NCI-H2196 treated with DMSO at 0.1 percent for 48 hours (cell line): ENCODE measurements around the gene PPIF.

Experiments used
- DNase-seq: peaks from one replicate; lab custom pipeline; 2025; ENCODE audit not compliant: unreplicated experiment; lab: John Stamatoyannopoulos, UW

The PPIF gene

DNA sequence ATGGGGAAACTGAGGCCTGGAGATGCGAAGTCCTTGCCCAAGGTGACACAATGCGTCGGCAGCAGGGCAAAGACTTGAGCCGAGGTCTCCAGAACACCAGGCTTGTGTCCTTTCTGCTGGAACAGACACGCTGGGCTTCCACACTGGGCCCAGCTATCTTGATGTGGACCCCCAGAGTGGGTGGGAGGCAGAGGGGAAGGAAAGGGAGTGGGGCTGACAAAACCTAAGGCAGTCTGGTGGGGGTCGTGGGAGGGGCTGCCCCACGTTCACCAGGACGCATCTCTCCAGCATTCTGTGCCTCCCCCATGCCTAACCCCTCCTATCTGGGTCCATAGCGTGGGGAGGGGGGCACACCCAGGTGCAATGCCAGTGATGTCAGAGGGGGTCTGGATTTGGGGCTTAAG, 38.1 kb downstream of the PPIF start:
- DNase-seq: no peak

GRCh38 chr10:79385804-79386531, 38.7 kb downstream of the PPIF start:
- no peak for DNase-seq

DNA sequence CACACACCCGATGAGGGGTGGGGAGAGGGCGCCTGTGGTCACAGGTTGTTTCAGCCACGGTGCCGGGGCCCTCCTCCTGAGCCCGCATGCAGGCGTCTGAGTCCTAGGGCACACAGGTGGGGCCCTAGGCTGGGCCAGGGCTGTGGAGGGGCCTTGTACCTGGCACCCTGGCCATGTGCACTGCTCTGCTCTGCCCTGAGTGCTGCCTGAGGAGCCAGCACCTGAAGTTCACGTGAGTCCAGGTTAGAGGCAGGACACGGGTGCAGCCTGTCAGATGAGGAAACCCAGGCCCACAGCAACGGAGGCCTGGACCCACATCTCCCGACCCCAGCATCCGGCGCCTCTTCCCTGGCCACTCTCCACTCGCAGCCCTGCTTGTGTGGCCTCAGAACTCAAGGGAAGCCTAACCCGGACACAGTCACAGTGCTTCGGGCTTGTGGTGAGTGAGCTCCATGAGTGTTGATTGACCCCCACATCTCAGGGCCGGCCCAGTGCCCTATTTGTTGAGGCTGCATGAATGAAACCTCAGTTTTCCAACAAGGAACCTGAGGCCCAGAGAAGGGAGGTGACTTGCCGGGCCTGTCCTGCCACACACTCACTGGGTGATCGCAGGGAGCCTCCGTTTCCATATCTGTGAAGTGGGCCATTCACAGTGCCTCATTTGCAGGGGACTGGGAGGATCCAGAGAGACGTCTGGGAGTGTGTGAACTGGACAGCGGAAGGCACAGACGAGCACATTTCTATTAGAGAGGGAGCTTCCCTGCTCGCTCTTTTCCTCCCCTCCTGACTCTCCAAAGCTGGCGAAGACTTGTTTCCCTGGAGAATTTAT, 39.6 kb downstream of the PPIF start:
- no peak for DNase-seq

- DNase-seq: no peak
Observed at GRCh38 chr10:79387466-79387973, 40.3 kb downstream of the PPIF start.

- DNase-seq: no peak
Observed at GRCh38 chr10:79387974-79388850, 40.9 kb downstream of the PPIF start.

GRCh38 chr10:79390057-79390456, 42.8 kb downstream of the PPIF start:
- DNase-seq: no peak

DNA sequence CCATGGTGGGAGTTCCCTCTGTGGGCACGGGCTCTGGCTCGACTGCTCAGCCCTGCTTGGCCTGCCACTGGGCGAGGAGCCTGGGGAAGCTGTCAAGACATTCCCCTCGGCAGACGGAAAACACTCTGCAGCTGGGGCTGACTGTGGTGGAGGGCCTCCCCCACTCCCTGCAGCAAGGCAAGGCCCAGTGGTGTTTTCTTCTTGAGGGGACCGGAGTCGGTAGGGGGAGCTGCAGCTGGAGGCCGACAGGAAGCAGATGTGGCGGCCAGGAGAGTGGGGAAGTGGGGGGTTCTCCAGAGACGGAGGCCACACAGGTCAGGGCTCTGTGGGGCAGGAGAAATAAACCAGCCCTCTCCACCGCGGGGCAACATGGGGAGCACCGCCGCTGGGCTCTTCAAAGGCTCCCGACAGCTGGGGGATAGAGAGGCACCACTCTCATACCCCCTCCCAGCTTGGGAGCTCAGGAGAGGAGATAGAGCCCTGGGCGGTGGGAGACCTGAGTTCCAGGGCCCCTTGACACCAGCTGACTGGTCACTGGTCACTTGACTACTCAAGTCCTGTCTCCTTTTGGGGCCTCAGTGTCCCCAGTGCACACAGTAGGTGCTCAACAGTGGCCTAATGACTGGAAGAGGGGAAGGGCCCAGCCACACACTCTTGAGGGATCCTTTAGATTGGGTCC, 43.4 kb downstream of the PPIF start:
- no peak for DNase-seq

GRCh38 chr10:79391231-79392019, 44.2 kb downstream of the PPIF start:
- no peak for DNase-seq

- no peak for DNase-seq
Observed at GRCh38 chr10:79392020-79392398, 44.7 kb downstream of the PPIF start.

- DNase-seq: no peak
Observed at GRCh38 chr10:79392506-79393176, 45.4 kb downstream of the PPIF start.

DNA sequence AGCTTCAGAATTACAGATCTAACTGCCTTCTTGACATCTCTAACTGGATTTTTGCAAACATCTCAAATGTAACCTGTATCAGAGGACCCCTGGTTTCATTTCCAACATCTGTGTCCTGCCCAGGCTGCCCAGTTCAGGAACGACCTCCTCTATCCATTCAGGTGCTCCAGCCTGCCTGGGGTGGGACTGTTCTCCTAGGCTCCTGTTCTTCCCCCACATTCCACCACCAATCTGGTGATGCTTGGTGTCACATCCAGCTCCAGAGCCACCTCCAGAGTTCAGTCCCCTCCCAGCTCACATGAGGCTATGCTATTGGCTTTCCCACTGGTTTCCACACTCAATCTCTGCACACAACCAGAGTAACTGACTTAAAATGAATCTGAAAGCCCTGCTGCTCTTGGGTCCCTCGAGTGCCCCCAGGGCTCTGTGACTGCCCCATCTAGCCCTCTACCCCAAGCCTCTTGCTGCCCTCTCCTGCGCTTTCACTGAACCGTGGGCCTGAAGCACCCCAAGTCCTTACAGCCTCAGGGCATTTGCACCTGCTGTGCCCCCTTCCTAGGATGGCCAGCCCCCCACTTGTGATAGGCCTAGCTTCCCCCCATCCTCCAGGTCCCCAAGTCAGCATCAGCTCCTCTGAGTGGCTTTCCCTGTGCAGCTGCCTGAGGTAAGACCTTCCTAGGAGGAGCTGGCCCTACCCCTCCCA, 46.1 kb downstream of the PPIF start:
- no peak for DNase-seq

DNA sequence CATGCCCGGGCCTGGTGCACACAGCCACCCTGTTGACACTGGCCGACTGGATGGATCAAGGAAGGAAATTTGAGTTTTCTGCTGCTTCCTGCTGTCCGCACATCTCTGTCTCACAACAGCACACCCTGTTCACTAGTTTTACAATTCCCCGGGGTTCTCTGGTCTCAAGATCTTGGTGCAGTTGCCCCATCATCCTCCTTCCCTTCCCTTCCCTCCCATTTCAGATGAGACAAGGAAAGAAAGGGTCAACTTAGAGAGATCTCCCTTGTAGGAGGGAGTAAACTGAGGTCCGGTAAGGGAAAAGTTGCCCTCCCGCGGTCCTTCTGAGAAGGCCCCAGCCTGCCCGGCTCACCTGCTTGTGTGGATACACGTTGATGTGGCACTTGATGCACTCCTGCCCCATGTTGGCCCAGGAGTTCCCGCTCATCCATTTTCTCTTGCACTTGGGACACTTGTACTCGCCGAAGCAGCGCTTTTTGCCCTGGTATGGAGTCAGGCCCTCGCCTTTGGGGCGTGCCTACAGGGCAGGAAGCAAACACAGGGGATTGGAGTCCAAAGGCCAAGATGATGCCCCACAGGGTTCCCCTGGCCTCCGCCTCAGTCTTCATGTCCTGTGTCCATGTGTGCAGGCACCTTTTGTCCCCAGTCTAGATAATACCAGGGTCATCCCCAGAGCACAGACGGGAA, 46.8 kb downstream of the PPIF start:
- DNase-seq: no peak

DNA sequence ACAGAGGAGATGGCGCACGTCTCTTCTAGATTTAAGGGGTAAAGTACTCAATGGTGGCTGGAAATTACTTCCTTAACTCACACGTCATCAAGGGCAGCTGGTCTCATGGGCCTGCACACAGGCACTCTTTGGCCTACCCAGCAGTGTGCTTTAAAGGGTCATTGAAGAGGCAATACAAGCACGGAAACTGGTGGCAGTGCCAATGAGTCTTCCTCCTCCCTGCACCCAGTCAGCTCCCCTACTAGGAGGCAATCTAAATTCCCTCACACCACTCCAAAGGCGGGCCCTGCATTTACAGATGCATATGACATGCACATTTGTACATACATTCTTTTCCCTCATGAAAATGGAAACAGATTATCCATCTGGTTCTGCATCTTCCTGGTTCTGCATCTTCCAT, 47.4 kb downstream of the PPIF start:
- DNase-seq: no peak

- no peak for DNase-seq
Observed at GRCh38 chr10:79396520-79396919, 49.3 kb downstream of the PPIF start.

DNA sequence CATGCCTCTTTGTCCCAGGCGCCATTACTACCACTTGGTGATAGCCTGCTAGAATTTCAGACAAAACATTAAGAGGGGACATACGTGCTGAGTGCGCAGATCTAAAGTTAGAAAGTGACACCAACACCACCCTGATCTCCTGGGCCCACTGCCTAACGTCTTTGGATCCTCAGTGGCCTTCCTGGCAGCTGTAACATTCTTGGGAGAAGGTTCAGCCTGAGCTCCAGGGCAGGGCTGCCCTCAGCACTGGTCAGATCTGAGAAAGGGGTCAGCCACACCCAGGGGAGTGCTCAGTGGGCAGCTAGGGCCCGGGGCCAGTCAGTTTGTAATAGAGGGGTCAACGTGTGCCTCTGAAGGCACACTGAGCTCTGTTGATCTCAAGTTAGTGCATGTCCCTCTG, 49.8 kb downstream of the PPIF start:
- no peak for DNase-seq

DNA sequence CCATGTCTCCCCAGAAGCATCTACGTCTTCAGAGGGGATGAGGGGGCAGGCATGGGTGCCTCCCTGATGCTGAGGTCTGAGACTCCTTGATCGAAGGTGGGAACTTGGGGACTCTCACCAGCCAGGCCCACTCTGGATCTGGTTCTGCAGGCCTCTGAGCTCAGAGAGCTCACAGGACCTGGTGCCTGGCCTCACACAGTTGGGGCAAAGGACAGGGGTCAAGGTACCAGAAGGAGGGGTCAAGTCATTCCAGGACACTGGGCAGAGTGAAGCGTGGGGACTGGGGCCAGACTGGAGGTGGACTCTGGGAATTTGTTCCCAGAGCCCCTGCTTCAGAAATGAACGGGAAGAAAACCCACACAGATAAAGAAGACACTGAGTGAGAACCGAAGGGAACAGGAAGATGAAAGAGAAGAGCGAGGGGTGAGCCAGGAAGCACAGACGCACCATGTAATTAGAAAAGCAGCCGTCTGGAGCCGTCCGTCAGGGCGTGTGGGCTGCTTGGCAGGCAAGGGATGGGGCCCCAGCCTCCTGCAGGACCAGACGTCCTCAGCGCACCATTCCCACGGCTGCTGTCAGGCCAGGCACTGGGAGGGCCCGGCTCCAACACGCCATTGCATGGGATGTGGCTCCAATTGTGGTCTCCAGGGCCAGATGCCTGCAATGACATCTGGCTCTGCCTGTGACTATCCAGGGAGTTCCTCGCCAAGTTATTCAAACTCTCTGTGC, 50.5 kb downstream of the PPIF start:
- no peak for DNase-seq

- no peak for DNase-seq
Observed at GRCh38 chr10:79398642-79399041, 51.4 kb downstream of the PPIF start.
